HG03280 (cell line): ENCODE measurements around the gene DBNL.

Experiments
- ATAC-seq: cut with Tn5 transposase; IDR thresholded peaks from one replicate; pipeline ENCODE4 v1.9.1; 2021; ENCODE audit warnings: mild to moderate bottlenecking, moderate library complexity; ENCODE audit not compliant: unreplicated experiment

The DBNL gene

DNA sequence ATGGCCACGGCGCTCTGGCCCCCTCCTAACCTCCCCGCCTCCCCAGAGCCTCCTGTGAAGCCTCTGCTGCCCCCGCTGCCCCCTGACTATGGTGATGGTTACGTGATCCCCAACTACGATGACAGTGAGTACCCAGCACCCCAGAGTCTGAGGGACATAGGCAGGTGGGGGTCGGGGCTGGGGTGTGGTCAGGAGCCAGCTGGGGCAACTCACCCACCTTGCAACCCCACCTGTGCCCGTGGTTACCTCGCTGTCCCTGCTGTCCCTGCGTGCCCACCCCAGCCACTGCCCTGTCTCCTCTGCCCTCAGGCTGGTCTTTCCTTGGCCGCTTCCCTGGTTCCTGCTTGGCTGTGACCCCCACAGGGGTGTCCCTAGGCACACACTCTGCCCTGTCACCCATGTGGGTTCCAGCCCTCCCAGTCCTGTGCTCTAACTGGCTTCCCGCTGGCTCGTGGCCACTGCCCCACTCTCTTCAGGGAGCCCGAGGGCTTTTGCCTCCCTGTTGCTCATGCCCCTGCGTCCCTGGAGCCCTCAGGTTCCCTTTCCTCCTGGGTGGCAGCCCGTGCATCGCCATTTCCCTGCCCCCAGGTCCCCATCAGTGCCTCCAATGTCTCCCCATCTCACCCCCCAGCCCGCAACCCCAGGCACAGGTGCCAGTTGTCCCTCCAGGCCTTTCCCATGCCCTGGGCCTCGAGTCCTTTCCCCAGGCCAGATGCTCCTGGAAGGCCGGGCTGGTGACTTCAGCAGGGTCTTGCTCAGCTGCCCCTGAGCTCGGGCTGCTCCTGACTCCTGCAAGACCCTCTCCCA lies 63.7 kb downstream of the DBNL start:
- ATAC-seq, result no peak

DNA sequence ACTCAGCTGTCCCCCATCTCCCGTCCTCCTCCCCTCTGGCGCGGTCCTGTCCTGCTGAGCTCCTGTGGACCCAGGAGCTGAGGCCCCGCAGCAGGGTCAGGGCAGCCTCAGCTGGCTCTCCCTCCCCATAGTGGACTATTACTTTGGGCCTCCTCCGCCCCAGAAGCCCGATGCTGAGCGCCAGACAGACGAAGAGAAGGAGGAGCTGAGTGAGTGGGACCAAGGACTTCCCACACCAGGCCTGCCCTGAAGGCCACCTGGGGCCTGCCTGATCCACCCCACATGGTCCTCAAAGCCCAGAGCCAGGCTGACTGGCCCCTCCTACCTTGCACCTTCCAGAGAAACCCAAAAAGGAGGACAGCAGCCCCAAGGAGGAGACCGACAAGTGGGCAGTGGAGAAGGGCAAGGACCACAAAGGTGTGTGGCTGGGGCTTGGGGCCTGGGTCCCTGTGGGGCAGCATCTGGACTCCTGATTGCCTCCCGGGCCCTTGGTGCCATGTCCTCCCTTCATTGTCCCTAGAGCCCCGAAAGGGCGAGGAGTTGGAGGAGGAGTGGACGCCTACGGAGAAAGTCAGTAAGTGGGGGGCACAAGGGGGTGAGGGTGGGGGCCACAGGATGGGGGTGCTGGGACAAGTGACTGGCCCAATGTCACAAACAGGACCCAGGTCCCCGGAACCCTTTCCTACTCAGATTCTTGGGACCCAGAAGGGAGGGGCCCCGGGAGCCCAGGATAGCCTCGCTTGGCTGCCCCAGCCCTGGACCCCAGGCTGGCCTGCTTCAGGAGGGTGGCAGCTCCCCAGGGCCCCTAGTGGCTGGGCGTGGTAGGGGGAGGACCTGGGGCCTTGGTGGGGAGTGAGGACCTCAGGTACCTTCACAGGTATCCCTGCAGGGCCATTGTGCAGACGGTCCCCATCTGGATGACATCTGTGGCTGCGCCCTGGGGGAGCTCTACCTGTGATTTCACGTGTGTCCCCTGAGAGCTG lies 64.6 kb downstream of the DBNL start:
- ATAC-seq, result no peak

DNA sequence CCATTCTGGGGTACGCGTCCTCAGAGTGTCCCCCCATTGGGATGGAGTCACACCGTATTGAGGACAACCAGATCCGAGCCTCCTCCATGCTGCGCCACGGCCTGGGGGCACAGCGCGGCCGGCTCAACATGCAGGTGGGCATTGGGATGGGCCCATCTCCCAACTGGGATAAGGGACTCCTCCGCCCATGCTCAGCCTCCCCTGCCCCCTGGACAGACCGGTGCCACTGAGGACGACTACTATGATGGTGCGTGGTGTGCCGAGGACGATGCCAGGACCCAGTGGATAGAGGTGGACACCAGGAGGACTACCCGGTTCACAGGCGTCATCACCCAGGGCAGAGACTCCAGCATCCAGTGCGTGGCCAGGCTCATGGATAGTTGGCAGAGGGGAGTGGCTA lies 65.5 kb downstream of the DBNL start:
- no peak for ATAC-seq

DNA sequence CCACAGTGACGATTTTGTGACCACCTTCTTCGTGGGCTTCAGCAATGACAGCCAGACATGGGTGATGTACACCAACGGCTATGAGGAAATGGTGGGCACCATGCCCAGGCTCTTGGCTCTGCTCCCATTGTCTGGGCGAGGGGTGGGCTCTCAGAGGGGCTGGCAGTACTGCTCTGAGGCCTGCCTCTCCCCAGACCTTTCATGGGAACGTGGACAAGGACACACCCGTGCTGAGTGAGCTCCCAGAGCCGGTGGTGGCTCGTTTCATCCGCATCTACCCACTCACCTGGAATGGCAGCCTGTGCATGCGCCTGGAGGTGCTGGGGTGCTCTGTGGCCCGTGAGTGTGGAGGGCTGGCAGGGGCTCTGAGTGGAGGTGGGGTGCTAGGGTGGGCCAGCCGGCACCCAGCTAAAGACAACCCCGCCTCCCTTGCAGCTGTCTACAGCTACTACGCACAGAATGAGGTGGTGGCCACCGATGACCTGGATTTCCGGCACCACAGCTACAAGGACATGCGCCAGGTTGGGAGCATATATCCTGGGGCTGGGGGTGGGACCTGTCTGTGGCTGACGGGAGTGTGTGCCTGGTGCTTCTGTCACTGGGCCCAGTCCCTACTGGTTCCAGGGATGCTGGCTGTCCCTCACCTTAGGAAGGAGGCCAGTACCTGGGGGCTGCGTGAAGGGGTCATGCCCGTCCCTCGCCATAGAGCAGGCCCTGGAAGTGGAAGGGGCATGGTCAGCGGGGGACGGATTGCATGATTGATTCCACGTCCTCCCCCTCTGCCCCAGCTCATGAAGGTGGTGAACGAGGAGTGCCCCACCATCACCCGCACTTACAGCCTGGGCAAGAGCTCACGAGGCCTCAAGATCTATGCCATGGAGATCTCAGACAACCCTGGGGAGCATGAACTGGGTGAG lies 66.5 kb downstream of the DBNL start:
- ATAC-seq, result no peak
